Measurements from ENCODE around the gene PPM1N. TPM values are rescaled to one million over a fixed set of nuclear protein-coding genes. Genes with fewer than 3 reads are reported as not detected.
A peak's percentile ranks its signal among the peaks of the same experiment; 100 is the strongest.
"Not testable (repeated sequence)": the region's sequence is repeated elsewhere in the genome, so short reads cannot be mapped to it uniquely, and the experiment has no call there.

The PPM1N gene
- total RNA-seq, 1 donor from 2014 or later: 3.0 TPM

DNA sequence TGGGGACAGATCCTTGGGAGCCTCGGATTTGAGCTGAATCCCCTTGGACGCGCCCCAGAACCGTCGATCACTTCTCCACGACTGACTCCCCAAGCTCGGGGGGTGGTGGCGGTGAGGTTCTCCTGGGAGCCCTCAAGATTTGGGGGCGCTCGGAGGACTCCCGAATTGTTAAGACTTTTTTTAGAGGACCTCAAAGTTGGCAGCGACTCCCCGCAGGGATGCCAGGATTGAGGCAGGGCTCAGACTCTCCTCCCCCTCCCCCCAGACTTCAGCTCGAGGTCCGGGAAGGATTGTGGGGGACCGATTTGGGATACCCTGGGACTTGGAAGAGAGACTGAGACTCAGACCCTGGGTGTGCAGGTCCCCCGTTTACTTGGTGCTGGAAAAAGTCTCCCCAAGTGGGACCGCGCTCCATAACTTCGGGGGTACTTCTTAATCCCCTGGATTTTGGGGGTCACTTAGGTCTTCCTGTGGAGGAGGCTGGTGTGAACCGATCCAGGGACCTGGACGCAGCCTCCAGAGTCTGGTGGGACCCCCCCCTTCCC, 9.7 kb downstream of the PPM1N start:
- DNase-seq (ENCODE audit: low read depth, low spot score): no peak

DNA sequence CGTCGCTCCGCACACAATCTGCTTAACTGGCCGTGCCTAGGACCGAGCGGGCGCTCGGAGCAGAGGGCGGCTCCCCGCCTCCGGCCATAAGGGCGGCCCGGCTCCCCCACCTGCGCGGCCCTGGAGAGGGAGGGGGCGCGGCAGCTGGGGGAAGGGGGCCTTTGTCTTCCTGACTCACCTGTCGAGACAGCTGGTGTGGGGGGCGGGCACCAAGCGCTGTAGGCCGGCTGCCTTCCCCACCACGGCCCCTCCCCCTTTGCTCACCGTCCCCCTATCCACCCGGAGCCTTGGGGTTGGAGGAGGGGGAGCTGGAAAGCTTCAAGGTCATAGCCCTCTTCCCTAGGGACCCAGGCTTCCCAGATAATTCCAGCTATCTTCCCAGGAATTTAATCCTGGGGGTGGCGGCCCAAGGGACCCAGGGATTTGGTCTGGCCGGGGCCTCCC, 10.2 kb downstream of the PPM1N start:
- DNase-seq (ENCODE audit: low read depth, low spot score): no peak

DNA sequence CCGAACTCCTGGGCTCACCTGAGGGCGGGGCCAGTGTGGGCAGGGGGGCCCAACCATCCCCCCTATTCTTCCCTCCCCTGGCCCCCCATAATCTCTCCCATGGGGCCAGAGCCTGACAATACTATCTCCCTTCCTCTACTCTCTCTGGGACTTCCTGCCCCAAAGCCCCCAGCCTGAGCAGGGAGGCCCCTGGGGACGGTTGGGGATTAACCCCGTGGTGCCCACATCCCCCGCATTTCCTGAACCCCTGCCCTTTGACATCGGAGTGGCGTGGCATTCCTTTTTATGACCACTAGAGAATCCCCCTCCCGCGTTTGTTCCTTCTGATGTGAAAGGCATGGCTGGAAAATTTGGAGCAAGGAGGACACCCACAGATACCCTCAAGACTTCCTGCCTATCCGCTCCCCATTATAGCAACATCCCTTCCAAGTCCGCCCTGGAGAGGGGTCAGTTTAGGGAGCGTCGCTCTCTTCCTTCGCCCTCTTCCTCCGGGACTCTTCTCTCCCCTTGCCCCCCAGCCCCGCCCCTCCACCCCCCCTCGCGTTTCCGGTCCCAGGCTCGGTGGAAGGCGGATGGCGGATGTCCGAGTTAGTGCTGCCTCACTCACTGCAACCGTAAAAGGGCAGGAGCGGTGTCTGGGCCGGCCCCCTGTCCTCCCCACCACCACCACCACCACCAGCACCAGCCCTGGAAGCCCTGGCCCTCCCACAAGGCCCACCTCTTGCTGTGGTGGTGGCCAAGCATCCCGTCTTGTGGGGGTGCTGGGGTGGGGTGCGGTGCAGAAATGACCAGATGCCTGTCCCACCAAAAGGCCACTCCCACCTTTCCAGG, 10.8 kb downstream of the PPM1N start:
- peak; percentile 51 for DNase-seq (ENCODE audit: low read depth, low spot score)

DNA sequence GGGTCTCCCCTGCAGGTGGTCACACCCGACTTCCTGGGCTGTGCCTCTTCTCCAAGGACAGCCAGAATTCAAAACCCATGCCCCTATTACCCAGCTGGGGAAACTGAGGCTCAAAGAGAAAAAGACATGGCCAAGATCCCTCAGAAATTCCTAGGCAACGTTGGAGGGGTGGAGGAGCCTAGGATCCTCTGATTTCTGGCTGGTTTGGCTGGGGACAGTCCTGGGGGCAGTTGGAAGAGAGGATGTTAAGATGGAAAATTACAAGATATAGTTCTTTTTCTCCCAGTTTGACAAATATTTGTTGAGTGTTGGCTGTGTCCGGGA, 11.4 kb downstream of the PPM1N start:
- DNase-seq (ENCODE audit: low read depth, low spot score): no peak

DNA sequence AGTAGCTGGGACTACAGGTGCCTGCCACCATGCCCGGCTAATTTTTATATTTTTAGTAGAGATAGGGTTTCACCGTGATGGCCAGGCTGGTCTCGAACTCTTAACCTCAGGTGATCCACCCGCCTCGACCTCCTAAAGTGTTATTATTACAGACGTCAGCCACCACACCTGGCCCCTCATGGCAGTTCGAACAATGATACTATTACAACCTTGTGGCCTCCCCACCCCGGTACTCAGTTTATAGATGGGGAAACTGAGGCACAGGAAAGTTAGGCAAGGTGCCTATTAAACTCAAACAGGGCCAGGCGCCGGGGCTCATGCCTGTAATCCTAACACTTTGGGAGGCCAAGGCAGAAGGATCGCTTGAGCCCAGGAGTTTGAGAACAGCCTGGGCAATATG, 12.1 kb downstream of the PPM1N start:
- DNase-seq (ENCODE audit: low read depth, low spot score): not testable (repeated sequence)

DNA sequence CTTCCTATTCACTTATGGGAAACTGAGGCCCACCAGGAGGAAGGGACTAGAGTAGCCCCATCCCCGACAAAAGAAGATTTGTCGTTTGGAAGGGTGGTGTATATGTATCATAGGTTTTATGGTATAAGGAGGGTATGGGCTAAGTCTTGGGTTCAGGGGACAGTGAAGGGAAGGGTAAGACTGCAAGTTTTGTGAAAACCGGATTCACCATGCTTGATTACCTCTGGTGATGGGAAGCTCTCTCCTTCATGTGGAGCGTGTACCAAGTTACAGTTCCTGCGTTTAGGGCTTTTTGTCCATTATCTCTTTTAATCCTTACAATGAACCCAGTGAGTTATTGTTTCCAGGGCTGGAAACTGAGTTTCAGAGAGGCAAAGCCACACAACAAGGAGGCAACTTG, 12.8 kb downstream of the PPM1N start:
- DNase-seq (ENCODE audit: low read depth, low spot score): no peak

DNA sequence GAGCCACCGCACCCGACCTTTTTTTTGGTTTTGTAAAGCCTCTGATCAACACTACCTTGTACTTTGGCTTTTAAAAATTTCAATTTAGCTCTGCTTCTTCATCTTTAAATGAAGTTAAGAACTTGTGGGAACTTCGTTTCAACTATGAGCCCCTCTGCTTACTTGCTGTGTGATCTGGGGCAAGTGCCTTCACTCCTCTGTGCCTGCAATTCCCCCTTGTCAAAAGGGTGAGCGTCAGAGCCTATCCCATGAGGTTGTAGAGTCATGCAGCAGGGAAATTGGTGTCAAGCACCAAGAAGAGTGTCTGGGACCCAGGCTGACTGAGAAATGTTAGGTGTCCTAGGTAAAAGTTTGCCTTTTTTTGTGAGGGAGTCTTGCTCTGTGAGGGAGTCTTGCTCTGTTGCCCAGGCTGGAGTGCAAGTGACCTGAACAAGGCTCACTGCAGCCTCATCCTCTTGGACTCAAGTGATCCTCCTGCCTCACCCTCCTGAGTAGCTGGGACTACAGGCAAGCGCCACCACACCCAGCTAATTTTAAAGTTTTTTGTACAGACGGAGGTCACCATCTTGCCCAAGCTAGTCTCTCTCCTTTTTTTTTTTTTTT, 14.7 kb downstream of the PPM1N start:
- no peak for DNase-seq (ENCODE audit: low read depth, low spot score)

DNA sequence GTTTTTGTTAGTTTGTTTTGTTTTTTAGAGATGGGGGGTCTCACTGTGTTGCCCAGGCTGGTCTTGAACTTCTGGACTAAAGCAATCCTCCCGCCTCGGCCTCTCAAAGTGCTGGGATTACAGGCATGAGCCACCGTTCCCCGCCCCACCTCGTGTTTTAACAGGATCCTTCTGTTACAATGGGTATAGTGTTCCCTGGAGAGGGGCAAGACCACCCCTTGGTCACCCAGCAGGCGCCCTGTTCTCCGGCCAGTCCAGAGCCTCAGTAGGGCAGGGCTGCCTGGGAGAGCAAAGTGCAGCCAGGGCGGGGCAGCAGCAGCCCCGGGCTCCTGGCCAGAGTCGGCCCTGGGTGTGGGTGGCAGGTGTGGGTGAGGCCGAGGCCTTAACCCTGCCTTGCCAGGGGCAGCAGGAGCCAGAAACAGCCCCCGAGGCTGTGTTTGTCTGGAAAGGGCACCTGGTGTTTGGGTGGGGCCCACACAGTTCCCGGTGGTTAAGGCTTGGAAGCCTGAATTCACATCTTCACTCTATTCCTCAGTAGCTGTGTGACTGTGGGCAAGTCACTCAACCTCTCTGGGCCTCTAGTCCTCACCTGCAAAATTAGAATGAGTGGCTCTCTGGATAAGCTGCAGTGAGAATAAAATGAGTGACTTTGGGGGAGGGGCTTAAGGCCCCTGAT, 16.3 kb downstream of the PPM1N start:
- no peak for DNase-seq (ENCODE audit: low read depth, low spot score)

DNA sequence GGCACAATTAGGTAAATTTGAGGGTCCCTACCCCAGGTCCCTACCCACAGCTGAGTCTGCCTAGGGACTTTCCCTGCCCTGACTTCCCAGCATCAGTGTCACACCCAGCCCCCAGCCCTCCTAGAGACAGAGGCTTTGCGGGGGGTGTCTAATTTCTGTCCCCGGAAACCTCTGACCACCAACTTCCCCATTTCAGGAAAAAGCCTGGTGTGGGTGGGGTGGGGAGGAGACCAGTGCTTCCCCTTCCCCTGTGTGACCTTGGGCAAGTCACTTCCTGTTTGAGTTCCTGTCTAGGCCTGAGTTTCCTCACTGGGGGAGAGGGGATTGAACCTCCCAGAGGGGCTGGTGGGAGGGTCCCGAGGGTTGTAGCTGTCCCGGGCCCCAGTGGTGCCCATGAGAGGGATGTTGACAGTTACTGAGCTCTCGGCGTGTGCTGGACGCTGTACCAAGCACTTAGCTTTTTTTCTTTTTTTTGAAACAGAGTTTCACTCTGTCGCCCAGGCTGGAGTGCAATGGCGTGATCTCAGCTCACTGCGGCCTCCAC, 16.9 kb downstream of the PPM1N start:
- no peak for DNase-seq (ENCODE audit: low read depth, low spot score)

DNA sequence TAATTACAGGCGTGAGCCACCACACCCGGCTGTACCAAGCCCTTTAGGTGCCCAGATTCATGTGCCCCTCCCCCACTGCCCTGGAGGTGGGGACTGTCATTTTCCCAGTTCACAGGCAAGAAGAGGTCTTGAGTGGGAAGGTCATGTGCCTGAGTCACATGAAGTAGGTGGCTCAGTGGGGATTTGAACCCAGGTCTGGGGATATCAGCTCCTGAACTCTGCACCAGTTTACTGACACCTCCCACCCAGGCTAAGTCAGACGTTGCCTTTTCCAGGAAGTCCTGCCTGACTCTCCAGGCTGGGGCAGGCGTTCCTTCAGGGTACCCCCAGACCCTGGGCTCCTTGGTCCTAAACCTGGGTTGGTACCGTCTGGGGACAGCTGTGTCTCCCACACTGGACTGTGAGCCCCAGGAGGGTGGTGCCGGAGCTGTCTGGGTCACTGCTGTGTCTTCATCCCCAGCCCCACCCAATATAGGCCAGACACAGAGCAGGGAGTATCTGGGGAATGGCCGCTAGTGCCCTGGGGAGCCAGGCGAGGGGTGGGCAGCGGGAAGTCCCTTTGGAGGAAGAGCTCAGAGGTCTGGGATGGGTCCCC, 17.7 kb downstream of the PPM1N start:
- DNase-seq (ENCODE audit: low read depth, low spot score): no peak

DNA sequence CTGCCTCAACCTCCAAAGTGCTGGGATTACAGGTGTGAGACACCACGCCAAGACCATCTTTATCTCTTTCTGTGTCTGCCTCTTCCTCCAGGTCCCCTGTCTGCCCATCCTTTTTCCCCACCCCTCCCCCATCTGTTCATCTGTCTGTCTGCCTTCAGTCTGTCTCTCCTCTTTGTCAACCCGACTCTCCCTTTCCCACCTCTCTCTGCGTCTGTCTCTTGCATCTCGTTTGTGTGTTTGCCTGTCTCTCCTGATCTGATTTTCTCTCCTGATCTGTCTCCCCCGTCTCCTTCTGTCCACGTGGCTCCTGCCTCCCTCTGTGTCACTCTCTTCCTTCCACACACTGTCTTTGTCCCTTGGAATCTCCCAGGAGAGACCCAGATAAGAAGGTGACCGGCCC, 19.0 kb downstream of the PPM1N start:
- DNase-seq (ENCODE audit: low read depth, low spot score): no peak

DNA sequence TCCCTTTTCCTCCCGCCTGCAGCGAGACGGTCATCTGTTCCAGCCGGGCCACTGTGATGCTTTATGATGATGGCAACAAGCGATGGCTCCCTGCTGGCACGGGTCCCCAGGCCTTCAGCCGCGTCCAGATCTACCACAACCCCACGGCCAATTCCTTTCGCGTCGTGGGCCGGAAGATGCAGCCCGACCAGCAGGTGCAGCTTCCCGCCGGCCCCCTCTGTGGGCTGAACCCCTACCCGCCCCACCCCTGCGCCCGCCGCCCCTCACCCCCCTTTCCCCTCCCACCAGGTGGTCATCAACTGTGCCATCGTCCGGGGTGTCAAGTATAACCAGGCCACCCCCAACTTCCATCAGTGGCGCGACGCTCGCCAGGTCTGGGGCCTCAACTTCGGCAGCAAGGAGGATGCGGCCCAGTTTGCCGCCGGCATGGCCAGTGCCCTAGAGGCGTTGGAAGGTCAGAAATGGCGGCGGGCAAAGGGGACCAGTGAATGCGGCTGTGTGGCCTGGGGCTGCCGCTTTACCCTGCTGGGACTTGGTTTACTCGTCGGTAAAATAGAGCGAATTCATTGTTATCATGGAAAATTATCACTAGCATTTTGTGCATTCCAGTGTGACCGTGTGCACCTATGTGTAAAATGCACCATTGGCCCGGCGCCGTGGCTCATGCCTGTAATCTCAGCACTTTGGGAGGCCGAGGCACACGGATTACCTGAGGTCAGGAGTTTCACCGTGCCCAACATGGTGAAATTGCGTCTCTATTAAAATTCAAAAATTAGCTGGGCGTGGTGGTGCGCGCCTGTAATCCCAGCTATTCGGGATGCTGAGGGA, 19.6 kb downstream of the PPM1N start:
- no peak for DNase-seq (ENCODE audit: low read depth, low spot score)

DNA sequence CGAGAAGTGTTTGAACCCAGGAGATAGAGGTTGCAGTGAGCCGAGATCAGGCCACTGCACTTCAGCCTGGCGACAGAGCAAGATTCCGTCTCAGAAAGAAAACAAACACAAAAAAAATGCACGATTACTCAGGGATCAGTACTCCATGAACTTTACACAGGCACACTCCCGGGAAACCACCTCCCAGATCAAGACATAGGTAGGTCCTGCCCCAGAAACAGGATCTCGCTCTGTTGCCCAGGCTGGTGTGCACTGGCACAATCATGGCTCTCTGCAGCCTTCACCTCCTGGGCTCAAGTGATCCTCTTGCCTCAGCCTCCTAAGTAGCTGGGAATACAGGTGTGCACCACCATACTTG, 20.2 kb downstream of the PPM1N start:
- no peak for DNase-seq (ENCODE audit: low read depth, low spot score)

DNA sequence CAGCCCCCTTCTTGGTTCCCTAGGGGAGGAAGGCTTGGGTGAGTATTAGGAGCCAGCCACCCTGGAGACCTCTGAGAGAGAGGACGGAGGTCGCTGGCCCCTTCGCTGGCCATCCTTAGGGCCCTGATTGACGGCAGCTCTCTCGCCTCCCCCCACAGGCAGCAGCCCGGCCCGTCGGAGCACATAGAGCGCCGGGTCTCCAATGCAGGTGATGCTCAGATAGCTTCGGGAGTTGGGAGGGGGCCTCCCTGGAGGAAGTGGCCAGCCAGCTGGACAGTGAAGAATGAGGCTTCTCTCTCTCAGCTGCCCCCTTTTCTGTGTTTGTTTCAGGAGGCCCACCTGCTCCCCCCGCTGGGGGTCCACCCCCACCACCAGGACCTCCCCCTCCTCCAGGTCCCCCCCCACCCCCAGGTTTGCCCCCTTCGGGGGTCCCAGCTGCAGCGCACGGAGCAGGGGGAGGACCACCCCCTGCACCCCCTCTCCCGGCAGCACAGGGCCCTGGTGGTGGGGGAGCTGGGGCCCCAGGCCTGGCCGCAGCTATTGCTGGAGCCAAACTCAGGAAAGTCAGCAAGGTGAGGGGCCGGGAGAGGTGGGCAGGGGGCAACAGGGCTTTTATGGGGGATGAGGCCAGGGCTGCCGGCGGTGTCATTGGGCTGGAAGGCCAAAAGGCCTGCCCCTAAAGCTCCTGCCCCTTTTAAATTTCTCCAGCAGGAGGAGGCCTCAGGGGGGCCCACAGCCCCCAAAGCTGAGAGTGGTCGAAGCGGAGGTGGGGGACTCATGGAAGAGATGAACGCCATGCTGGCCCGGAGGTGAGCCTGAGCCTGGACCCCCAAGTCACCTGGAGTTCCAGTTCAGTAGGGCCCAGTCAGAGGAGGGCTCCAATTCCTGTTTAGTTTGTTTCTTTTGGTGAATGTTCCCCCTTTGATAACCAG, 24.0 kb downstream of the PPM1N start:
- no peak for DNase-seq (ENCODE audit: low read depth, low spot score)

DNA sequence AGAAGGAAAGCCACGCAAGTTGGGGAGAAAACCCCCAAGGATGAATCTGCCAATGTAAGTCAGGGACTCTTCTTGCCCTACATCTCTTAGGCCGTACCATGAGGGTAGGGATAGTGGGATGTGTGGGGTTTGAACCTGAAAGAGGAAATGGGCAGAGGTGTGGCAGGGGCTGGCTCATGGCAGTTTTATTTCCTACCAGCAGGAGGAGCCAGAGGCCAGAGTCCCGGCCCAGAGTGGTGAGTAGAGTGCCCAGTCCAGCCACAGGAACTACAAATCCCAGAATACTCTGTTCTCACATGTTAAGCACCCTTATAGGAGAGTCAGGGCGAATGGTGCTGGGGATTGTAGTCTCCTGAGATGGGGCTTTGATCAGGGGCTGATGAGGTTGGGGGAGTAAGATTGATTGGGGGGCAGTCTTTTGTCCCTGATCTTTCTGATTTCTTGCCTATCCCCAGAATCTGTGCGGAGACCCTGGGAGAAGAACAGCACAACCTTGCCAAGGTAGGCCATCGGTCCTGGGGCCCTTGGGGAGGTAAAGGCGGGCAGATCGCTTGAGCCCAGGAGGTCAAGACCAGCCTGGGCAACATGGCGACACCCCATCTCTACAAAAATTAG, 25.5 kb downstream of the PPM1N start:
- peak; percentile 63 for DNase-seq (ENCODE audit: low read depth, low spot score)

DNA sequence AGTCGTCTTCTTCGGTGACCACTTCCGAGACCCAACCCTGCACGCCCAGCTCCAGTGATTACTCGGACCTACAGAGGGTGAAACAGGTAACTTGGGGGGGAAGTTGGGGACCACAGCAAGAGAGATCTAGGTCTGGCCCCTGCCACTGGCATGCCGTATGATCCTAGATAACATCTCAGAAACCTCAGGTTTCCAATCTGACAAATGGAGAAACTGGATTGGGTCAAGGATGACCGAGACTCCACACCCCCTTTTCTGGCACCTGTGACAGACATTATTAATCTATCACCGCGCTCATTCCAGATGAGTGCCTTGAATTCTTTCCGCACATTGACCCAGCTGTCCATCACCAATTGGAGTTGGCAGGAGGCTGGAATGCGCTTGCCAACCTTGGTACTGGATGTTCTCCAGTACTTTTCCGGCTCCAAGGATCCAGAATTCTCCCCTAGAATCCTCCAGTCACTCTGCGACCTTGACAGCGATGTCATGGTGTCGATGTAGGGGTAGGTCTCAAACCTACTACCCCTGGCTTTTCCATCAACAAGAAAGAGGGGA, 26.4 kb downstream of the PPM1N start:
- DNase-seq (ENCODE audit: low read depth, low spot score): no peak

DNA sequence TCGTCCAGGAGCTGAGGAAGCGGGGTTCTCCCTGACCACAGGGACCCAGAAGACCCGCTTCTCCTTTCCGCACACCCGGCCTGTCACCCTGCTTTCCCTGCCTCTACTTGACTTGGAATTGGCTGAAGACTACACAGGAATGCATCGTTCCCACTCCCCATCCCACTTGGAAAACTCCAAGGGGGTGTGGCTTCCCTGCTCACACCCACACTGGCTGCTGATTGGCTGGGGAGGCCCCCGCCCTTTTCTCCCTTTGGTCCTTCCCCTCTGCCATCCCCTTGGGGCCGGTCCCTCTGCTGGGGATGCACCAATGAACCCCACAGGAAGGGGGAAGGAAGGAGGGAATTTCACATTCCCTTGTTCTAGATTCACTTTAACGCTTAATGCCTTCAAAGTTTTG, 27.9 kb downstream of the PPM1N start:
- no peak for DNase-seq (ENCODE audit: low read depth, low spot score)

DNA sequence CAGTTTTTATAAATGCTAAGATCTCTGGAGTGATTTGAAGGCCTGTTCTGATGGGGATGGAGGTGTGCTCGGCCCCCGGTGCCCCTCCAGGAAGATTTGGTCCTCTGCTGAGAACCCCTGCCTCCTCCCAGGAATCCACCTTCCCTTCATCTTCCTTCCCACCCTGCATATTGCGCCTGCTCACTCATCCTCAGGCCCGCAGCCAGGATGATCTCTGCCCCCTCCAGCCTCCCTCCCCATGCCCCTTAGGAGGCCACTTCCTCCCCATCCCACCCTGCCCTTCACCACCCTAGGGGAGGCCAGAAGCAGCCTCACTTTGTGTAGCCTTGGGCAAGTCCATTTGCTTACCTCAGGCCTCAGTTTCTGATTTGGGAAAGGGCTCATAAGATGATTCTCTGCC, 28.7 kb downstream of the PPM1N start:
- DNase-seq (ENCODE audit: low read depth, low spot score): no peak

DNA sequence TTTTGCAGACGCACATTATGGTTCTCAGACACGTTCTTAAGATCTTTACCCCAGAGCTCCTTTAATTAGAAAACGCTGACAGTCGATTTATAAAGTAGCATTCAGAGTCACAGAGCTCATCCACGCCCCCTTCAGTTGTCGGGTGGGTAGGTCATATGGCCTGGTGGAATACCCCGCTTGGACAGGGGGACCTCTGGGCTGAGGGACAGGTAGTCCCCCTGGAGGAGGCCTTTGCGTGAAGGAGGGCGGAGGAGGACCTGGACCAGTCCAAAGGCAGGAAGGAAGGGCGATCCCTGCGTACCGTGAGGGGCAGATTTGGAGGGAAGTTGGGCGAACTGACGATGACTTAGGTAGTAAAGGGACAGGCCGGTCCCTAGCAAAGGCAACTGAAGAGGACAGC, 29.5 kb downstream of the PPM1N start:
- no peak for DNase-seq (ENCODE audit: low read depth, low spot score)
